SK-MEL-5 (cell line): ENCODE data around the gene SORCS2. TPM values are rescaled to one million over a fixed set of nuclear protein-coding genes. Genes with fewer than 3 reads are reported as not detected.

ENCODE experiments used
- DNase-seq: peaks from one replicate; pipeline ENCODE4 v3.0.0-alpha.2; 2016; ENCODE audit warnings: low read depth, low spot score
- in situ Hi-C: cut with HindIII; loops from 2 replicates; pipeline ENCODE4 v1.10.0; 2016; ENCODE audit warnings: low sequenced_read_pairs, high pct_unique_total_duplicates, low pct_unique_long_range_greater_than_20kb
- total RNA-seq: library from RNA; depleted of rRNA; stranded (reverse); fragments of >200 nt; shearing (Covaris generic); gene quantifications from 2 replicates; pipeline ENCODE4 v1.2.3, GENCODE V29; 2014

Gene SORCS2
- total RNA-seq, 1 experiment from 2014 or later = not detected

- DNase-seq = no peak
- in situ Hi-C loops = no loop called here
Observed at GRCh38 chr4:7686070-7686870, 493.9 kb downstream of the SORCS2 start.

GRCh38 chr4:7687006-7687405 is 494.7 kb downstream of the SORCS2 start:
- DNase-seq = peak; percentile 17
- in situ Hi-C loops = no loop called here

- DNase-seq = no peak
- in situ Hi-C loops = no loop called here
Observed at GRCh38 chr4:7687796-7688195, 495.5 kb downstream of the SORCS2 start.

GRCh38 chr4:7689773-7690693 is 497.7 kb downstream of the SORCS2 start:
- in situ Hi-C loops = no loop called here
- no peak for DNase-seq

GRCh38 chr4:7691061-7691460 is 498.7 kb downstream of the SORCS2 start:
- in situ Hi-C loops = no loop called here
- no peak for DNase-seq

GRCh38 chr4:7691982-7692381 is 499.6 kb downstream of the SORCS2 start:
- no peak for DNase-seq
- in situ Hi-C loops = no loop called here

- in situ Hi-C loops = no loop called here
- no peak for DNase-seq
Observed at GRCh38 chr4:7692451-7693236, 500.3 kb downstream of the SORCS2 start.

- no peak for DNase-seq
- in situ Hi-C loops = no loop called here
Observed at GRCh38 chr4:7693237-7693608, 500.9 kb downstream of the SORCS2 start.

- in situ Hi-C loops = no loop called here
- no peak for DNase-seq
Observed at GRCh38 chr4:7693711-7694110, 501.4 kb downstream of the SORCS2 start.

GRCh38 chr4:7694324-7694723 is 502.0 kb downstream of the SORCS2 start:
- no peak for DNase-seq
- in situ Hi-C loops = no loop called here

GRCh38 chr4:7697343-7697742 is 505.0 kb downstream of the SORCS2 start:
- DNase-seq = no peak
- in situ Hi-C loops = no loop called here

GRCh38 chr4:7697821-7698220 is 505.5 kb downstream of the SORCS2 start:
- in situ Hi-C loops = no loop called here
- DNase-seq = no peak

- in situ Hi-C loops = no loop called here
- peak; percentile 43 for DNase-seq
Observed at GRCh38 chr4:7698584-7698983, 506.2 kb downstream of the SORCS2 start.

- no peak for DNase-seq
- in situ Hi-C loops = no loop called here
Observed at GRCh38 chr4:7699031-7699430, 506.7 kb downstream of the SORCS2 start.

- no peak for DNase-seq
- in situ Hi-C loops = no loop called here
Observed at GRCh38 chr4:7699825-7700224, 507.5 kb downstream of the SORCS2 start.

- in situ Hi-C loops = no loop called here
- DNase-seq = no peak
Observed at GRCh38 chr4:7700665-7701064, 508.3 kb downstream of the SORCS2 start.

GRCh38 chr4:7701866-7702649 is 509.7 kb downstream of the SORCS2 start:
- DNase-seq = no peak
- in situ Hi-C loops = no loop called here
